GM21390 (cell line): Measurements from ENCODE around the gene MNT.

ENCODE experiments used
- ATAC-seq: cut with Tn5 transposase; IDR thresholded peaks from one replicate; pipeline ENCODE4 v1.9.1; 2021; ENCODE audit not compliant: unreplicated experiment

Gene MNT

GRCh38 chr17:2383628-2384167, 17.2 kb downstream of the MNT start:
- ATAC-seq, result no peak

- no peak for ATAC-seq
Measured at GRCh38 chr17:2380950-2381649, 19.8 kb downstream of the MNT start.

GRCh38 chr17:2380226-2380922, 20.5 kb downstream of the MNT start:
- no peak for ATAC-seq

- no peak for ATAC-seq
Measured at GRCh38 chr17:2379489-2380225, 21.2 kb downstream of the MNT start.

GRCh38 chr17:2378905-2379304, 22.0 kb downstream of the MNT start:
- no peak for ATAC-seq

- ATAC-seq, result no peak
Measured at GRCh38 chr17:2377659-2378058, 23.2 kb downstream of the MNT start.

- no peak for ATAC-seq
Measured at GRCh38 chr17:2376107-2376506, 24.8 kb downstream of the MNT start.

GRCh38 chr17:2375406-2375805, 25.5 kb downstream of the MNT start:
- ATAC-seq, result no peak

GRCh38 chr17:2374549-2375285, 26.1 kb downstream of the MNT start:
- no peak for ATAC-seq

- ATAC-seq, result no peak
Measured at GRCh38 chr17:2373179-2373578, 27.7 kb downstream of the MNT start.

GRCh38 chr17:2372681-2373080, 28.2 kb downstream of the MNT start:
- no peak for ATAC-seq

GRCh38 chr17:2372180-2372579, 28.7 kb downstream of the MNT start:
- no peak for ATAC-seq

GRCh38 chr17:2371183-2372130, 29.4 kb downstream of the MNT start:
- ATAC-seq, result no peak

- ATAC-seq, result no peak
Measured at GRCh38 chr17:2370211-2370589, 30.7 kb downstream of the MNT start.

GRCh38 chr17:2369551-2370210, 31.2 kb downstream of the MNT start:
- no peak for ATAC-seq

- no peak for ATAC-seq
Measured at GRCh38 chr17:2369039-2369438, 31.8 kb downstream of the MNT start.

GRCh38 chr17:2368359-2368758, 32.5 kb downstream of the MNT start:
- no peak for ATAC-seq

- ATAC-seq, result no peak
Measured at GRCh38 chr17:2366747-2367494, 33.9 kb downstream of the MNT start.

- no peak for ATAC-seq
Measured at GRCh38 chr17:2365132-2365531, 35.7 kb downstream of the MNT start.
